ENCODE data around the gene SPEF2. TPM values are rescaled to one million over a fixed set of nuclear protein-coding genes. Genes with fewer than 3 reads are reported as not detected.

Gene SPEF2
- total and polyA plus RNA-seq, 3 experiments from 2014 or later, result 5.3 to 6.8 (median 5.5) TPM

DNA sequence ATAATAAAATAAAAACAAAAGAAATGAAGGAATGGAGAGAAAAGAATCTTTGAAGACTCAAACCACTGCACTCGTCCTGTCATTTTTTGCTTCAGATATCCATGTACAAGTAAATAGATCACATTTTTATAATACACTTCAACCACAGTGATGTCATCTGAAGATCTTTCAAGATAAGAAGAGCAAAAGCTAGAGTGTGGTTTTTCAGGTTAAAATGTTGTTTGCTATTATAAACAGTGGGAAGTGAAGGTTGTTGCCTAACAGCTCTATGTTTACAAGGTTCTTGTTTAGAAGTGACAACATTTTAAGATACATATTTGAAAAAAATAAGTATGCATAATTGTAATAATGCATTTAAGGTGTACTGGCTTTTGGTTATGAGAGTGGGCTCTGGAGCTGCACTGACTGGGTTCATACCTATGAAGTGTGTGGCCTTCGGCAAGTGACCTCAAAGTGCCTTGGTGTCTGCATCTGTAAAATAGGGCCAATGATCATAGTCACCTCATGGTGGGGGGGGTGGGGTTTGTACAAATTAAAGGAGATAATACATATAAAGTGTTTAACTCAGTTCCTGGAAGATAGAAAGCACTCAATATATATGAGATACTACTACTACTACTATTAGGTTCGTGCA is 193.6 kb downstream of the SPEF2 start:
- ChIA-PET POLR2A (interaction anchor here (0.9 to 2.7 kb wide), 9 partner anchors 9 to 114 kb away, joined by 3 to 30 read pairs (median 7); partner anchors contain the start of gene IL7R), CTCF (interaction anchor here (0.7 to 3.8 kb wide), 12 partner anchors 8 to 883 kb away, joined by 3 to 23 read pairs (median 5); partner anchors contain the start of gene IL7R)
- H3K36me3 Mint-ChIP-seq, result peaks cover 1 to 9% (median 7%) of the 10 kb centered on the region in 3 donors
- H3K27me3 ChIP-seq (ENCODE audit: insufficient read depth, low read length, poor library complexity, severe bottlenecking), result no peaks in the 10 kb centered on the region
- no peaks in the 10 kb centered on the region for H3K9me3 Mint-ChIP-seq
- peak; percentile 12 to 87 (median 74) for DNase-seq
- H3K4me3 Mint-ChIP-seq, result peak overlapping the region; percentile 54 to 82 (median 79)
- H3K27ac Mint-ChIP-seq, result peak overlapping the region; percentile 91 to 100 (median 98)
- no peak overlapping the region for H3K4me3 ChIP-seq (ENCODE audit: low read length)
- peaks cover 80% of the 10 kb centered on the region for H3K4me1 ChIP-seq (ENCODE audit: insufficient read depth, low read length)
- H3K27ac ChIP-seq (ENCODE audit: low read depth, low read length), result peak overlapping the region; percentile 88
- peaks cover 52 to 68% (median 55%) of the 10 kb centered on the region in 3 donors for H3K4me1 Mint-ChIP-seq
- H3K9me3 ChIP-seq (ENCODE audit: low read length), result no peaks in the 10 kb centered on the region
- H3K36me3 ChIP-seq (ENCODE audit: insufficient read depth, low read length), result no peaks in the 10 kb centered on the region
- H3K27me3 Mint-ChIP-seq, result no peaks in the 10 kb centered on the region

GRCh38 chr5:35813521-35813920 is 195.9 kb downstream of the SPEF2 start:
- ChIA-PET CTCF (interaction anchor here (0.7 to 3.8 kb wide), 14 partner anchors 9 to 162 kb away, joined by 3 to 23 read pairs (median 4); no protein-coding TSS in a partner anchor), POLR2A (interaction anchor here (0.6 to 2.7 kb wide), 5 partner anchors 9 to 66 kb away, joined by 3 to 30 read pairs (median 5); partner anchors contain the start of gene IL7R)
- no peaks in the 10 kb centered on the region for H3K27me3 Mint-ChIP-seq
- H3K4me3 Mint-ChIP-seq, result peak overlapping the region in 1 of 7 donors; percentile 39
- H3K36me3 ChIP-seq (ENCODE audit: insufficient read depth, low read length), result no peaks in the 10 kb centered on the region
- H3K9me3 Mint-ChIP-seq, result no peaks in the 10 kb centered on the region
- H3K27ac ChIP-seq (ENCODE audit: low read depth, low read length), result no peak overlapping the region
- no peak overlapping the region for H3K4me3 ChIP-seq (ENCODE audit: low read length)
- H3K4me1 Mint-ChIP-seq, result peaks cover 35 to 47% (median 41%) of the 10 kb centered on the region in 3 donors
- DNase-seq, result no peak
- H3K36me3 Mint-ChIP-seq, result peaks cover 1 to 5% (median 3%) of the 10 kb centered on the region in 3 donors
- peaks cover 88% of the 10 kb centered on the region for H3K4me1 ChIP-seq (ENCODE audit: insufficient read depth, low read length)
- H3K27me3 ChIP-seq (ENCODE audit: insufficient read depth, low read length, poor library complexity, severe bottlenecking), result no peaks in the 10 kb centered on the region
- peak overlapping the region in 7 of 8 donors; percentile 8 to 81 (median 69) for H3K27ac Mint-ChIP-seq
- H3K9me3 ChIP-seq (ENCODE audit: low read length), result no peaks in the 10 kb centered on the region

DNA sequence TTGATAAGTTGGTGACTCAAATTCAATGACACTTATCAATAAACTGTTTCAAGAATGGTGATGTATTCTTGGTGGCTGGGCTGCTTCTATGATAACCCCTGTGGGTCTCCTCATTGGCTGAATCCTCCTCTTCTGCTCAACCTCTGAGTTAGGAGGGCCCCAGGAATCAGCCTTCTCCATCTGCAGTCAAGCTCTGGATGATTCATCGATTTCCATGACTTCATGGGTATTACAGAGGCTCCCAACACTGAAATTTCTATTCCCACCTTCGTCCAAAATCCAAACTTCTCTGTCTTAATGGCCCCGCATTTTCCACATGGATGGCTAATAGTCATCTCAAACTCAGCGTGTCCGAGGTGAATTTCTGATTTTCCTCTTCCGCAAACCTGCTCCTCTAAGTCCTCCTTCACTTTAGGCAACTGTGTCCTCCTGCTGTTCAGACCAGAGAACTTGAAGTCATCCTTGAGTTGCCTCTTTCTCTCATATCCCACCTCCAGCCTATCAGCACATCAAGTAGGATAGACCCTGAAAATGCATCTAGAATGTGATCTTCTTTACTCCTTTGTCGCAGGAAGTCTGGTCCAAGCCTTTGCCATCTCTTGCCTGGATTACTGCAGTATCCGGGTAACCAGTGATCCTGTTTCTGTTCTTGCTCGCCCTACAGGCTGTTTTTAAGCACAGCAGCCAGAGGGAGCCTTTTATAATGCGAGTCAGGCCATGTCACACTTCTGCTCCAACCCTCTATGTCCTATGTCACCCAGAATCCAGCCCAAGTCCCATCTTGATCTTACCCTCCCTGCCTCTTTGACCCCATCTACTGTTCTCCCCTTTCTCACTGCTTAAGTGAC is 197.7 kb downstream of the SPEF2 start:
- Mint-ChIP-seq H3K4me1 (peaks cover 19 to 49% (median 45%) of the 10 kb centered on the region in 3 donors), H3K4me3 (no peak overlapping the region), H3K9me3 (no peaks in the 10 kb centered on the region), H3K27me3 (no peaks in the 10 kb centered on the region), H3K36me3 (peaks cover 1 to 7% (median 6%) of the 10 kb centered on the region in 3 donors), H3K27ac (no peak overlapping the region)
- peak overlapping the region; percentile 10 for H3K27ac ChIP-seq (ENCODE audit: low read depth, low read length)
- DNase-seq, result no peak
- H3K36me3 ChIP-seq (ENCODE audit: insufficient read depth, low read length), result no peaks in the 10 kb centered on the region
- ChIA-PET POLR2A (interaction anchor here (0.6 kb wide), 1 partner anchor 22 kb away, joined by 3 read pairs; no protein-coding TSS in a partner anchor), CTCF (interaction anchor here (0.7 to 10.3 kb wide), 2 partner anchors 34 to 40 kb away, joined by 3 to 165 read pairs; partner anchors contain the start of gene IL7R)
- peak overlapping the region; percentile 28 for H3K4me3 ChIP-seq (ENCODE audit: low read length)
- no peaks in the 10 kb centered on the region for H3K27me3 ChIP-seq (ENCODE audit: insufficient read depth, low read length, poor library complexity, severe bottlenecking)
- H3K9me3 ChIP-seq (ENCODE audit: low read length), result no peaks in the 10 kb centered on the region
- peaks cover 91% of the 10 kb centered on the region for H3K4me1 ChIP-seq (ENCODE audit: insufficient read depth, low read length)

DNA sequence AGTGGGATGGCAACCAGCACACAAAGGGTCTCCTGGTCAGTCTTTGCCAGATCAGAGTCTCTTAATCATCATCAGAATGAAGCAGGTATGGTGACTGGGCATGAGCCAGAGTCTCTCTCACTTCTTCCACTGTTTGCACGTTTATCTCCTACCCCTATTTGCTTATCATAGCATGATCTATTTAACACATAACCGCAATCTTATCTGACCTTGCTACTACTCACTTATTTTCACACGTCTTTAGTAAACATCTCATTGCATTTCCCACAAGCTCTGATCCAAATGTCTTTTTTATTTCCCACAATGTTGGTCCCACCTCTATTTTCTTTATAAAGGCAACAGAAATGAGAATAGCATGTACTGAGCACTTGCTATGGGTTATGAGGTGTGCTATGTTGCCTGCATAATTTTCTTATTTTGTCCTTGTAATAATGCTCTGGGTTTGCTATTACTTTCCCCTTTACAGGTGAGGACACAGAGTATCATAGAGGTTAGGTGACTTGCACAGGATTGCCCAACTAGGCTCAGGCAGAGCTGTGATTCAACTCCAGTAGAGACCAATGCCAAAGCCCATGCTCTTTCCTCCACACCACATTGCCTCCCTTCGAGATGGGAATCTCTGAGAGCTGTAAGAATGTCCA is 199.3 kb downstream of the SPEF2 start:
- ChIA-PET CTCF (interaction anchor here (1.2 to 10.3 kb wide), 5 partner anchors 12 to 165 kb away, joined by 3 to 165 read pairs (median 4); partner anchors contain the start of gene IL7R), POLR2A (interaction anchor here (1.0 to 1.5 kb wide), 7 partner anchors 14 to 63 kb away, joined by 3 to 9 read pairs (median 4); partner anchors contain the start of gene IL7R)
- Mint-ChIP-seq H3K4me1 (peaks cover 2 to 49% (median 48%) of the 10 kb centered on the region in 3 donors), H3K36me3 (peaks cover 0 to 6% (median 5%) of the 10 kb centered on the region in 3 donors), H3K27ac (no peak overlapping the region), H3K9me3 (no peaks in the 10 kb centered on the region), H3K4me3 (no peak overlapping the region), H3K27me3 (no peaks in the 10 kb centered on the region)
- no peak overlapping the region for H3K27ac ChIP-seq (ENCODE audit: low read depth, low read length)
- no peaks in the 10 kb centered on the region for H3K36me3 ChIP-seq (ENCODE audit: insufficient read depth, low read length)
- no peaks in the 10 kb centered on the region for H3K9me3 ChIP-seq (ENCODE audit: low read length)
- peak overlapping the region; percentile 1 for H3K4me3 ChIP-seq (ENCODE audit: low read length)
- DNase-seq, result peak in 2 of 5 donors; percentile 57 to 69
- H3K4me1 ChIP-seq (ENCODE audit: insufficient read depth, low read length), result peaks cover 95% of the 10 kb centered on the region
- no peaks in the 10 kb centered on the region for H3K27me3 ChIP-seq (ENCODE audit: insufficient read depth, low read length, poor library complexity, severe bottlenecking)

DNA sequence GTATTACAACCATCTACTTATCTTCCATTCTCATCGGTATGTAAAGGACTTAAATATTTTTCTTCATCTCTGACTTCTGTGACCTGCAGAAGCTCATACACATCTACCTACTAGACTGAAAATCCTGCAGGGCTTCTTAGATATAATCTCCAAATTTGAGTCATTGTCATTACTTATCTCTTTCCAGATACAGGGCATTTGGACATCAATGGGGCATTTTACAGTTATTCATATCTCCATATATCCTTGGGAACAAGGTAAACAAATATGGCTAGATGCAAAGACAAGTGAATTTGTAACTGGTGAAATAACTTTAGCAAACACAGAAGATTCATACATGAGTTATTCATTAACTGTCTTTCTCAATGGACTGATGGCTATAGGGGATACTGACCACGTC is 201.4 kb downstream of the SPEF2 start:
- Histone ChIP-seq H3K27ac (ENCODE audit: low read depth, low read length) (no peak overlapping the region), H3K27me3 (ENCODE audit: insufficient read depth, low read length, poor library complexity, severe bottlenecking) (no peaks in the 10 kb centered on the region), H3K4me1 (ENCODE audit: insufficient read depth, low read length) (peaks cover 97% of the 10 kb centered on the region), H3K4me3 (ENCODE audit: low read length) (no peak overlapping the region), H3K36me3 (ENCODE audit: insufficient read depth, low read length) (no peaks in the 10 kb centered on the region), H3K9me3 (ENCODE audit: low read length) (no peaks in the 10 kb centered on the region)
- ChIA-PET CTCF (interaction anchor here (1.2 to 10.3 kb wide), 2 partner anchors 16 to 36 kb away, joined by 4 to 165 read pairs; partner anchors contain the start of gene IL7R), POLR2A (interaction anchor here (0.9 to 6.5 kb wide), 4 partner anchors 12 to 38 kb away, joined by 3 to 125 read pairs (median 7); partner anchors contain the start of gene IL7R)
- no peaks in the 10 kb centered on the region for H3K27me3 Mint-ChIP-seq
- no peak for DNase-seq
- H3K4me3 Mint-ChIP-seq, result peak overlapping the region; percentile 22 to 66 (median 52)
- peak overlapping the region; percentile 43 to 96 (median 92) for H3K27ac Mint-ChIP-seq
- no peaks in the 10 kb centered on the region for H3K9me3 Mint-ChIP-seq
- peaks cover 0 to 7% (median 5%) of the 10 kb centered on the region in 3 donors for H3K36me3 Mint-ChIP-seq
- H3K4me1 Mint-ChIP-seq, result peaks cover 0 to 58% (median 56%) of the 10 kb centered on the region in 3 donors

DNA sequence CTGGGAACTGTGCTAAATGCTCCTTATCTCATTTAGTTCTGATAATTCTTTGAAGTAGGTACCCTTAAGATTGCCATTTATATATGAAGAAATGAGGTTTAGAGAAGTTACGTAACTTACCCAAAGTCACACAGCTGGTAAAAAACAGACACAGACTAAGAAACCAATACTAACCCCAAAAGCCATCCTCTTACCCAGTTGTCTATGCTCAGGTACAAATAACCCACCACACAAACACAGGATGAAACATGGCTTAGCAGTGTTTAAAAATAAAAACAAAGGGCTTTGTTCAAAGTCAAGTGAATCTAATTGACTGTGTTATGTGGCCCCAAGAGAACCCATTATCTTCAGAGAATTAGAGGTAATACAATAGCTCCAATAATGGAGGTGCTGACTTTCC is 202.0 kb downstream of the SPEF2 start:
- Histone ChIP-seq H3K36me3 (ENCODE audit: insufficient read depth, low read length) (no peaks in the 10 kb centered on the region), H3K9me3 (ENCODE audit: low read length) (no peaks in the 10 kb centered on the region), H3K4me3 (ENCODE audit: low read length) (no peak overlapping the region), H3K27ac (ENCODE audit: low read depth, low read length) (no peak overlapping the region), H3K27me3 (ENCODE audit: insufficient read depth, low read length, poor library complexity, severe bottlenecking) (no peaks in the 10 kb centered on the region), H3K4me1 (ENCODE audit: insufficient read depth, low read length) (peaks cover 97% of the 10 kb centered on the region)
- POLR2A ChIA-PET, result interaction anchor here (0.9 to 6.5 kb wide), 6 partner anchors 8 to 37 kb away, joined by 3 to 125 read pairs (median 7); partner anchors contain the start of gene IL7R
- peak in 2 of 5 donors; percentile 46 to 53 for DNase-seq
- peak overlapping the region; percentile 26 to 63 (median 45) for H3K4me3 Mint-ChIP-seq
- H3K9me3 Mint-ChIP-seq, result no peaks in the 10 kb centered on the region
- H3K27ac Mint-ChIP-seq, result peak overlapping the region; percentile 69 to 96 (median 92)
- no peaks in the 10 kb centered on the region for H3K27me3 Mint-ChIP-seq
- H3K4me1 Mint-ChIP-seq, result peaks cover 0 to 62% (median 61%) of the 10 kb centered on the region in 3 donors
- peaks cover 0 to 7% (median 7%) of the 10 kb centered on the region in 3 donors for H3K36me3 Mint-ChIP-seq
- CTCF ChIA-PET, result interaction anchor here (1.2 to 10.3 kb wide), 2 partner anchors 16 to 36 kb away, joined by 4 to 165 read pairs; partner anchors contain the start of gene IL7R

DNA sequence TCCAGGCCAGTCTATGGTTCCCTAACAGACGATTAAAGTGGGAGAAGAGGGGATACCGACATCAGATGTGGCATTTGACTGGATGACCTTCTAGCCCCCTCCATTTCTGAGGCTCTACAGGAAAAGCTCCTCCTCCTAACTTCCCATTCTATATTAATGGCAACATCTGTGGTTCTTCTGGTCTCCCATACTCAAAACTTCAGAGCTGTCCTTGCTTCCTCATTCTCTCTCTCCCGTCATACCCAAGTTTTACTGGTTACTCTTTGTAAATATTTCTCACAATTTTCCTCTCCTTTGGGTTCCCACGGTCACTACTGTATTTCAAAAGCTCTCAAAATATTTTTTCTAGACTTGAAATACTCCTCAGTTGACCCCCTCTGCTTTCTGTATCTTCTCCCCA is 203.1 kb downstream of the SPEF2 start:
- ChIA-PET CTCF (interaction anchor here (0.7 to 10.3 kb wide), 4 partner anchors 26 to 105 kb away, joined by 3 to 165 read pairs (median 4); partner anchors contain the start of gene IL7R), POLR2A (interaction anchor here (1.3 to 6.5 kb wide), 3 partner anchors 30 to 57 kb away, joined by 3 to 125 read pairs (median 28); partner anchors contain the start of gene IL7R)
- Mint-ChIP-seq H3K4me1 (peaks cover 0 to 73% (median 71%) of the 10 kb centered on the region in 3 donors), H3K36me3 (peaks cover 0 to 7% (median 7%) of the 10 kb centered on the region in 3 donors), H3K4me3 (peak overlapping the region in 6 of 7 donors; percentile 30 to 63 (median 46)), H3K27me3 (no peaks in the 10 kb centered on the region), H3K9me3 (no peaks in the 10 kb centered on the region), H3K27ac (peak overlapping the region; percentile 69 to 96 (median 92))
- no peak for DNase-seq
- H3K36me3 ChIP-seq (ENCODE audit: insufficient read depth, low read length), result no peaks in the 10 kb centered on the region
- no peaks in the 10 kb centered on the region for H3K27me3 ChIP-seq (ENCODE audit: insufficient read depth, low read length, poor library complexity, severe bottlenecking)
- H3K27ac ChIP-seq (ENCODE audit: low read depth, low read length), result no peak overlapping the region
- no peaks in the 10 kb centered on the region for H3K9me3 ChIP-seq (ENCODE audit: low read length)
- no peak overlapping the region for H3K4me3 ChIP-seq (ENCODE audit: low read length)
- H3K4me1 ChIP-seq (ENCODE audit: insufficient read depth, low read length), result peaks cover 97% of the 10 kb centered on the region
